ENCODE results near the gene SPANXN3. TPM values are rescaled to one million over a fixed set of nuclear protein-coding genes. Genes with fewer than 3 reads are reported as not detected.
"Not testable (repeated sequence)": the region's sequence is repeated elsewhere in the genome, so short reads cannot be mapped to it uniquely, and the experiment has no call there.

SPANXN3 gene, protein sequence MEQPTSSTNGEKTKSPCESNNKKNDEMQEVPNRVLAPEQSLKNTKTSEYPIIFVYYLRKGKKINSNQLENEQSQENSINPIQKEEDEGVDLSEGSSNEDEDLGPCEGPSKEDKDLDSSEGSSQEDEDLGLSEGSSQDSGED
- total RNA-seq (2014; rRNA removed; shearing (Covaris generic)), result not detected in 2 replicates

DNA sequence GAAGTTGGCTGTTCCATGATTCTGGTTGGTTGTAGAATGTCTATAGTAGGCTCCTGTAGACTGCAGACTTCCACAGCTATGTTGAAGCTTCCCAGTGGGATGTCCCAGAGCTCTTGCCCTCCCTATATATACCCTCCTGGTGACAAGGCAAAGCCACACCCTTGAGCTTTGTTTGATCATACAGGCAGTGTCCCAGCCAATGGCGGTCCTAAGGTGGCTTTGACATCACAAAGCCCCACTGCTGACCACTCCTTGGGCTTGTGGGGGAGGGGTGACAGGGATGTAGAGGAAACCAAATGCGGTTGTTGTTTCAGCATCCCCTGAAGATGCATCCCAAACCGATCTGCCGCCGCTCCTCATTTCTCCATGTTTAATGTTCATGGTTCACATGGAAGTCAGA is at the start of gene SPANXN3:
TSS of gene SPANXN3 (minus strand) at position 101 of the 400 bp plus-strand sequence. CDS start at position 17, 84 bp downstream.
- DNase-seq (ENCODE audit: low spot score), result not testable (repeated sequence)

DNA sequence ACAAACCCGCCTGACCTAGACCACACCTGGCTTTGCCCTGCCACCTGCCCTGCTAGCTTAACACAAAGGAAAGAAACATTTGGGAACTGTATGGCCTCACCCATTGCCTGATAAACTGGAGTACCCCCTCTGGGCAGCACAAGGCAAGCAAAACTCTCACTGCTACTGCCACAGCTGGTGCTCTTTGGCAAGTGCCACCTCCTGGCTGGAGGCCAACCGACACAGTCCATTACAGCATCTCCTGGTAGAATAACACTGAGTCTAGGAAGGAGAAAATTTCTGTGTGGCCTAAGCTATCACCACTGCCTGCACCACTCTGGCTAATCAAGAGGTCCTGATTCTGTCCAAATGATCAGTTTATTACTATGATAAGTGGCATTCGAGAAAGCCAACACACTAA is 18.9 kb upstream of the SPANXN3 start:
- DNase-seq (ENCODE audit: low spot score), result no peak

DNA sequence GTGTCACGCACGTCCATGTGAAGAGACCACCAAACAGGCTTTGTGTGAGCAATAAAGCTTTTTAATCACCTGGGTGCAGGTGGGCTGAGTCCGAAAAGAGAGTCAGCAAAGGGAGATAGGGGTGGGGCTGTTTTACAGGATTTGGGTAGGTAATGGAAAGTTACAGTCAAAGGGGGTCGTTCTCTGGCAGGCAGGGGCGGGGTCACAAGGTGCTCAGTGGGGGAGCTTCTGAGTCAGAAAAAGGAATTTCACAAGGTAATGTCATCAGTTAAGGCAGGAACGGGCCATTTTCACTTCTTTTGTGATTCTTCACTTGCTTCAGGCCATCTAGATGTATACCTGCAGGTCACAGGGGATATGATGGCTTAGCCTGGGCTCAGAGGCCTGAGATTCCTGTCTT is 15.1 kb downstream of the SPANXN3 start:
- not testable (repeated sequence) for DNase-seq (ENCODE audit: low spot score)

DNA sequence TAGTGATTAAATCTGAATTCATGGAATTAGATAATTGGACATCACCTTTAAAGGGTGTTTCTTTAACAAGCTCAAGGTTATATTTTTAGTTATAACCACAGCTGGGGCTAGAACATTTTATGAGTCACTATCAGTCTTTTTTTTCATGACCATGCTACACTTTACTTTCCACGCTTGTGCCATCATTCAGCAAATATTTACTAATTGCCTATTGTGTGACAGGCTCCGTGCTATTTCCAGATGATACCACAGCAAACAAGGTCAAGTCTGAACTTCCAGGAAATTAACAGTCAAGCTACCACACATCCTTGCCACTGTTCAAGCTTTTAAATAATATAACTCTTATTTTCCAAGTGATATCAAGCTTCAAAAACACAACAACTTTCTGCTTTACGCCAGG is 16.5 kb downstream of the SPANXN3 start:
- no peak for DNase-seq (ENCODE audit: low spot score)

DNA sequence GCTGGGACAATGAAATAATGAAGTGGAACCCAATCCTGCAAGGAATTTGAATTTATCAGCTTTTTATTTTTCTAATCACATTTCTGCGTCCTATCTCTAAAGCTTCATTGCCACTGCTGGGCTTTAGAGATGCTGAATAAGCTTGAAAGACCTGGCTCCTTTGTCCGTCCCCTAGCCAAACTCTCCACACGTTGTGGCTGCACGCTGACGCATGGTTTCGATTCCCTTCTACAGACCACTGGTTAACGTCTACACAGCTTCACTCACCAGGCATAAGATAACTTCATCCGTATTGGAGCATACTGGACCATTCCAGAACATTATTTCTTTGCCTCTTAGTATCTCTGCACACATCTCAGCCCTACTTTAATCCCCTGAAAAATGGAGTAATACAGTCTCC is 31.2 kb downstream of the SPANXN3 start:
- DNase-seq (ENCODE audit: low spot score), result no peak

DNA sequence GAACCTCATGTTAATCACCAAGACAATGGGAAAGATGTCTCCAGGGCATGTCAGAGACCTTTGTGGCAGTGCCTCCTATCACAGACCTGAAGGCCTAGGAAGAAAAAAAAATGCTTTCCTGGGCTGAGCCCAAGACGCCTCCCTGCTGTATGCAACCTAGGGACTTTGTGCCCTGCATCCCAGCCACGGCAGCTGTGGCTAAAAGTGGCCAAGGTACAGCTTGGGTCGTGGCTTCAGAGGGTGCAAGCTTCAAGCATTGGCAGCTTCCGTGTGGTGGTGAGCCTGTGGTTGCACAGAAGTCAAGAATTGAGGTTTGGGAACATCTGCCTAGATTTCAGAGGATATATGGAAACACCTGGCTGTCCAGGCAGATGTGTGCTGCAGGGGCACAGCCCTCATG is 40.5 kb downstream of the SPANXN3 start:
- DNase-seq (ENCODE audit: low spot score), result no peak

DNA sequence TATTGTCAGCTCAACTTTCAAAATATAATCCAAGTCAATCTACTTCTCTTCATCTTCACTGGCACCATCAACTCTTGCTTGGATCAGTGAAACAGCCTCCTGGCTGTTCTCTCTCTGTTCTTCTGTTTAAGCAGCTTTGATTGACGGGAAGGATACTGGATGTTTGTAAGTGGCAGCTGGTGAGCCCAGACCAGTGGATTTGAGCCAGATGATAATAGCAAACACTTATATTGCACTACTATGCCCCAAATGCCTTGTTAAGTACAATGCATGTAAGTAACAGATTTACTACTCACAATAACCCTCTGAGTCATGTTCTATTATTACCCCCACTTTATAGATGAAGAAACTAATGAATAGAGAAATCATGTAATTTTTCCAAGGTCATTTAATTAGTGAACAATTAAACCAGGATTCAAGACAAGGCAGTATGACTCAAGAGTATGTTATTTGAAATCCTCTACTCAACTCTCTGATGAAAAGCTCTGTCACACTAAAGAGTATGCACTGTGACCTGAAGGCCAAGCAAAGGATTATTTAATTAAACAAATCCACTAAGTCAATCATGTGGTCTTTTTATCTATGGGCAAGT is 44.8 kb downstream of the SPANXN3 start:
- DNase-seq (ENCODE audit: low spot score), result no peak

DNA sequence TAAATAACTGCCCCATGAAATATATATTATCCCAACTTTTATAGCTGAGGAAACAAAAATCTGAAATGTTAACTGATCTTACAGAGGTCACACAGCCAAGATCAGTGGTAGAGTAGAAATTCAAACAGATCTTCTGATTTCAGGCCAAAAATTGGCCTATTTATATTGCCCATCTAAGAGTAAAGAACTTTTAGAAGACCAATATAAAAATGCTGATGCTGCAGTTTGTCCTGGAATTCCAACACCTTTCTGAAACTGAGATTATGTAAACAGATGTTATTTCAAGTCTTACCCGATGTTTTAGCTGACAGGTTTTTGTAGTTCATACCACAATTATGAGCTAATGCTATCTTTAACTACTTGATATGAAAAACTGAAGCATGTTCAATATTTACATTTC is 51.1 kb downstream of the SPANXN3 start:
- DNase-seq (ENCODE audit: low spot score), result no peak

DNA sequence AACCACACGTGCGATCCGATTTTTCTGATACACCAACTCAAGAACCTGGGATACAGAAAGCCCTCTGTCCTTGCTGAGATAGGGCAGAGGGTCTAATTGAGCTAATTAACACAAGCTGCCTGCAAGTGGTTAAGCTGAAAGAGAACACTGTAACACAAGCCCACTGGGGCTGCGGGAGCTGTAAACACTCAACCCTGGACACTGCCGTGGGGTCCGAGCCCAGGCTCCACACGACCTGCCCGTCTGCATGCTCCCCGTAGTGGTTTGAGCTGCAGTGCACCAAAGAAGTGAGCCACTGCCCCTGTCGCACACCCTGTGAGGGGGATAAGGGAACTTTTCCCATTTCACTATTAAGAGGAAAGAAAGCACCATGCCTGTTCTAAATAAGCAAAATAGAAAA is 54.6 kb downstream of the SPANXN3 start:
- no peak for DNase-seq (ENCODE audit: low spot score)

DNA sequence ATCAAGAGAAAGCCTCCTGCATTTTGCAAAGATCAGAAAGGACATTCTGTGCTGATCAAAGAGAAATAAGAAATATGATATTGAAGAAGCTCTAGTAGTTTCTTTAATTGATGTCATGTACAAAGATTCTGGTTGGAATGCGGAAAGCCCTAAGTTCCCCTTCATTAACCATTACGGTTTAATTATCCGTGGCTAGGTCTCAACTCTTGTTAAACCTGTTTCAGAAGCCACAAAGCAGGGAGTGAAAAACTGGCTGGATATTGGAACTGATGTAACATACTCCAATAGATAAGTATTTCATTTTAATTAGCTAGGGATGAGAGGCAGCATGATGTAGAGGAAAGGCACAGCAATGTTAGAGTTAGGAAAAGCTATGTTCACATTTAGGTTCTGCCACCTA is 55.7 kb downstream of the SPANXN3 start:
- no peak for DNase-seq (ENCODE audit: low spot score)

Other genes starting within 250 kb of the SPANXN3 start
- 3.0 and 3.8 TPM in 2 replicates for gene SLITRK4, start 118.6 kb upstream of the SPANXN3 start, total RNA-seq (2014; rRNA removed; shearing (Covaris generic))
- not detected in 2 replicates for gene SPANXN2, start 203.3 kb upstream of the SPANXN3 start, total RNA-seq (2014; rRNA removed; shearing (Covaris generic))